Stimulated activated CD4-positive, alpha-beta T cell treated with anti-CD3 and anti-CD28 coated beads, Interleukin-4, amount 100 ng/mL, for 4 hours (primary cell): ENCODE measurements around the gene NCOA3.
"Not testable (repeated sequence)": the region's sequence is repeated elsewhere in the genome, so short reads cannot be mapped to it uniquely, and the experiment has no call there.

Source experiments
- DNase-seq, 2 experiments: peaks; one replicate each; pipeline ENCODE4 v3.0.0-alpha.2; 2020

NCOA3 gene

DNA sequence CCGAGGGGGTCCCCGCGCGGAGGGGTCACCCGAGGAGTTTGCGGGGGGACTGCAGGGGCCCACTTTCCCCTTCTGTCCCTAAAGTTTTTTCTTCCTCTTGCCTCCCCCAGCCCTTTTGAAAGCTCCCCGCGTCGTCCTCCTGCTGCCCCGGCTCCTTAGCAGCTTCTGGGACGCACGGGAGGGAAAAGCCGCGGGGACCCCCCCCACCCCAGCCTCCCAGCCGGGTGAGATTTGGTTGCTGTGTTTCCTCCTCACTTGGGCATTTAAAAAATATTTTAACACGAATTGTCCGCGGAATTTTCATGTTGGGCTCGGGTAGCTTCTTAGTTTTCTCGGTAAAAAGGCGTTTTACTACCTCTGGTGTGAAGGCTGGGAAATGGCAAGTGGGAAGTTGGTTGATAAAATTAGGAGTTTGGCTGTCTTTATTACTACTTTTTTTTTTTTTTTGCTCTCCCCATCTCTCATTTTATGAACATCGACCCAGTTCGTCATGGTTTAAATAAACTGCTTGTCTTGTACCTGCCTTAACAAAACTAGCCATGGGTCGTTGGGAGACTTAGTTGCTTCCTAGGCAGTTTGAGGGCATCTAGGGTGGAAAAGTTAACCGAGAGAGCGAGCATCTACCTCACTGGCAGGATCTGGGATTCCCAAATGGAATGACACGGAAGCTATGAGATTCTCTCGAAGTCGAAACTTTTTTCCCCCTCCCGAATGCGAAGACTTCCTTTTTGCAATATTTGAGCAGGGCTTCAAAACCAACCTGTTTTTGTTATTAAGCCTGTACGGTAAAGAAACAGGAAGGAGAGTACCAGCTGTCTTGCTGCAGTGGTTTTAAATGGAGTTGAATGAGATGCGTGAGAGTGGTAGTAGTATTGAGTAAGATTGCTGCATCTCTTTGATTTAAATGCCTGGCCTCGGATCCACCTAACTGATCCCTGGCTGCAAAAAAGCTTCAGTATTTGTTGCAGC, 868 bp downstream of the NCOA3 start:
- DNase-seq, result peak in 1 of 2 experiments; percentile 22

DNA sequence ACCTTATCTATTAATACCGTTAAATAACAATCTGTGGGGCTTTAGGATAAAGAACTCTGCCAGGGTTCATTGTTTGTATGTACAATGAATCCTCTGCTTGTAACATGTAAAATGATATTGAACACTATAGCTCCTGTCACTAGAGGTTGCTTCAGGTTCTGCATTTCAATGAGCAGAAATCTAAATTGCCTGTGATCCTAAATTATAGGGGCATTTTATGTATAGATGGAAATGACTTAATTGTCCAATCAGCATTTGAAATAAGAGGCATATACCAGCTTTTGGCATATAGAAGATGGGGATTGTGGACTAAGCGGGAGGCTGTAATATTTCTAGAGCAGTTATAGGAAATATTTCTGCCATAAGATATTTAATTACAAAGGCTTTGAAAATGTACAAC, 2.0 kb downstream of the NCOA3 start:
- no peak for DNase-seq

DNA sequence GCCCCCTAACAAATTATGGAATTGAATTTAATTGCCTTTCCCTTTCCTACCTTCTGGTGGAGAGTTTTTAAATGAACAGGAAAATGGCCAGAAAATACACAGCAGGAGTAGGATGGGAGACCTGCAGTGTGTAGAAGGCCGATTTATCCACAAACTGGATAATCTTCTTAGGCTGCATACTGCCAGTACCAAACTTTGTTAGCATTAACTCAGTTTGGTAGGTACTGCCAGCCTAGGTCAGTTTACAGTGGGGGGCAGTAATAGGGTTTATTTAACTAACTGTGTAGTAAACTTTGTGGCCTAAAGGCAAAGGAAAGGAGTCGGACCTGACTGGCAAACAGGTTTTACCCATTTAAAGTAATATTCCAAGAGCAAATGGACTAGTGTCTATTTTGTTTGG, 4.6 kb downstream of the NCOA3 start:
- DNase-seq, result no peak

DNA sequence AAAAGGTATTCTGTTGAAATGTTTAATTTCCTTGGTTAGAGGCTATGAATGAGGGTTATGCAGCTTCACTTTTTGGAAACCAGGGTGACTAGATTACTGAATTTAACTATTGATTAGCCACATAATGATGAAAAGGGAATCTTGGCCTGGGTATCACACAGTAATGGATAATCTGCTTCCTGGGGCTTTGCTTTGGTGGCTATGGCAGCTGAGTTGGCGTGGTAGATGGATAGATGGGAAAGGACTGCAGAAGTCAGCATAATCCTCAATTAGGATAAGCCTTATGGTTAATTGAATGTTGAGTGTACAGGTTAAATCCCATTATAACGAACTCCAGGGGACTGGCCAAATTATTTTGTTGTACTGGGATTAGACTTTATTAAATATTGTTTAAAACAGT, 5.2 kb downstream of the NCOA3 start:
- no peak for DNase-seq

DNA sequence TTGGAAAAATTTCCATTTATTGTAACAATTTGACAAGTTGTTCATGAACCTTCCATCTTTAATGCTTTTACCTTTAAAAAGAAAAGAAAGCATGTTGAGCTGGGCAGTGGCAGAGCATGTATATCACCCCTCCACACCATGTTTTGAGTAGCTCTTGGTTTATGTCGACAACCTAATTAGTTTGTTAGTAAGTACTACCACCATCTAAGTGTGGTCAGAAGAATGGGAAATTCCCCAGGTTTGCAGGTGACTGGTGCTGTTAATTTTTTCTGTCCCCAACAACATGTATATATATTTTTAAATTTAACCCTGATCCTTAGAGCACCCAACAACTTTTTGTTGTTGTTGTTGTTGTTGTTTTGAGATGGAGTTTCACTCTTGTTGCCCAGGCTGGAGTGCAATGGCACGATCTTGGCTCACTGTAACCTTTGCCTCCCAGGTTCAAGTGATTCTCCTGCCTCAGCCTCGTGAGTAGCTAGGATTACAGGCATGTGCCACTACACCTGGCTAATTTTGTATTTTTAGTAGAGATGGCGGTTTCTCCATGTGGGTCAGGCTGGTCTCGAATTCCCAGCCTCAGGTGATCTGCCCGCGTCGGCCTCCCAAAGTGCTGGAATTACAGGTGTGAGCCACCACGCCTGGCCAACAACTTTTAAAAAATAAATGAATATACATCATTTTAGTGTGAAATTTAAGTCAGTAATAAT, 5.7 kb downstream of the NCOA3 start:
- not testable (repeated sequence) for DNase-seq

DNA sequence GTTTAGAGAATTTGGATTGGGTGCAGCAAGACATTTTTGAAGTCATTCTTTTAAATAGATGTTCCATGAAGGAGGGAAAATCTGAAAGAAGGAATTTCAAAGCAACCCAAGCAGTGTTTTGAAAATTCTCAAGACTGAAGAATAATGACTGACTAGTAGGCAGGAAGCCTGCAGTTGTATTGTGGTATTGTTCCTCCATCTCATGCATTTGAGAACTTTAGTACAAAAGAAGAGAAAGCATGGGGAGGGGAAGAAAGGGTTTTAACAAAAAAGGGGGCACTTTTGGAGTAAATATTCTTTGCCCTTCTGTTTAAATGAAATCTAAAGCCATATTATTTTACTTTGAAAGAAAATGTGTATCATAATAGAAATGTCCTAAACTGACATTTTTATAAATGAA, 6.6 kb downstream of the NCOA3 start:
- DNase-seq, result no peak

DNA sequence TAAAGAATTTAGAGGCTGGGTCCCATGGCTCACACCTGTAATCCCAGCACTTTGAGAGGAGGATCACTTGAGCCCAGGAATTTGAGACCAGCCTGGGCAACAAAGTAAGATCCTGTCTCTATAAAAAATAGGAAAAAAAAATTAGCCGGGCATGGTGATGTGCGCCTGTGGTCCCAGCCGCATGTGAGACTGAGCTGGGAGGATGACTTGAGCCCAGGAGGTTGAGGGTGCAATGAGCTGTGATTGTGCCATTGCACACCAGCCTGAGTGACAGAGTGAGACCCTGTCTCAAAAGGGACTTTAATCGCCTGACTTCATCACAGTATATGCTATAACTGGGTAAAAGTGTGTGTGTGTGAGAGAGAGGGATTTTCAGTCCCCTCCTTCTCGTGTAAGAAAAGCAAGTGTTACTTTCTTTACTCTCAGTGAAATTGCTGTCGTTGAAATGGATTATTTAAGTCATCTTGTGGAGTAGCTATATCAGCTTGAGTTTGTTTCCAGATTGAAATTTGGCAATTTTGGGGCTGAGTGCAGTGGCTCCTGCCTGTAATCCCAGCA, 7.5 kb downstream of the NCOA3 start:
- no peak for DNase-seq

DNA sequence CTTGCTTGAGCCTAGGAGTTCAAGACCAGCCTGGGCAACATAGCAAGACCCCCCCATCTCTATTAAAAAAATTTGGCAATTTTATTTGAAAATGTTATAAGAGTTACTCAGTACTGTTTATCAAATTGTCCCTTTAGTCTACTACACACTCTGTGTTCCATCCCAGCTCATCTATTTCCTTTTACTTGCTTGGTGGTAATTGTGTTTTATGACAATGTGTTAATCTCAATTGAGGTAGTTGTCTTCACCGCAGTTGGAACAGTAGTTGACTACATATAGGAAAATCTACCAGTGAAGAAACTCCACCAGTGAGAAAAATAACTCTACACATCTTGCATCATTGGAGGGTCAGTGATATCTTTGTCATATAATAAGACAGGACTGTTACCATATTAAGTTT, 8.0 kb downstream of the NCOA3 start:
- no peak for DNase-seq

DNA sequence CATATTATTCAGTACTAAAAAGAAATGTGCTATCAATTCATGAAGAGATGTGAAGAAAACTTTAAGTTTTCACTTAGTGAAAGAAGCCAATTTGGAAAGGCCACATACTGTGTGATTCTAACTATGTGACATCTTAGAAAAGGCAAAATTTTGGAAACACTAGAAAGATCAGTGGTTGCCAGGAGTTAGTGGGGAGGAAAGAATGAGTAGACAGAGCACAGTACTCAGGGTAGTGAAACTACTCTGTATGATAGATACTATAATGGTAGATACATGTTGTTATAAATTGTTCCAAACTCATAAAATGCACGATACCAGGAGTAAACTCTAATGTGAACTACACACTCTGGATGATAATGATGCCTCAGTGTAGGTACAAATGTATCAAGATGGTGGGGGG, 14.2 kb downstream of the NCOA3 start:
- DNase-seq, result no peak

DNA sequence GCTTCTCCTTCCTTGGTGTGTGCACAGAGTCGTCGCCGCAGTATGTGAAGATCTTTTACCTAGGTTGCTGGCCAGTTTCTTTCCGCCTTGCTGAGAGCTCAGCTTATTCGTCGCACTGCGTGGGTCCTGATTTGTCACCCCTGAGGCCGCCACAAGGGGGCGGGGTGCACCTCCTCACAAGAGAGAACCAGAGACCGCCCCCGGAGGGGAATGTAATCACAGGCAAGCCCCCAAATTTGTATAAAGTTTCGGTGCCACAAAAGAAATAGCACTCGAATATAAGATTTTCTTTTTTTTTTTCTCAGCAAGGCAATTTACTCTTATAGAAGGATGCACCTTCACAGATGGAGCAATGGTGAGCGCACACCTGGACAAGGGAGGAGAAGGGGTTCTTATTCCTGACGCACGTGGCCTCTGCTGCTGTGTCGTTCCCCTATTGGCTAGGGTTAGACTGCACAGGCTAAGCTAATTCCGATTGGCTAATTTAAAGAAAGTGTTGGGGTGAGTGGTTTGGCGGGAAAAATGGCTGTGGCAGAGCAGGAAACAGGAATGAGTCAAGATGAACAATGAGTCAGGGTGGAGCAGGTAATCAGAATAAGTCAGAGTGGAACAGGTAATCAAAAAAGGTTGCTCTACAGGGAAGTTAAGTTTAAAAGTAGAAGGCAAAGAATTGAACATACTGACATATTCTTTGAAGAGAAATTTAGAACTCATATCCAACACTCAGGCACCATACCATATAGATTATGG, 19.5 kb downstream of the NCOA3 start:
- no peak for DNase-seq

DNA sequence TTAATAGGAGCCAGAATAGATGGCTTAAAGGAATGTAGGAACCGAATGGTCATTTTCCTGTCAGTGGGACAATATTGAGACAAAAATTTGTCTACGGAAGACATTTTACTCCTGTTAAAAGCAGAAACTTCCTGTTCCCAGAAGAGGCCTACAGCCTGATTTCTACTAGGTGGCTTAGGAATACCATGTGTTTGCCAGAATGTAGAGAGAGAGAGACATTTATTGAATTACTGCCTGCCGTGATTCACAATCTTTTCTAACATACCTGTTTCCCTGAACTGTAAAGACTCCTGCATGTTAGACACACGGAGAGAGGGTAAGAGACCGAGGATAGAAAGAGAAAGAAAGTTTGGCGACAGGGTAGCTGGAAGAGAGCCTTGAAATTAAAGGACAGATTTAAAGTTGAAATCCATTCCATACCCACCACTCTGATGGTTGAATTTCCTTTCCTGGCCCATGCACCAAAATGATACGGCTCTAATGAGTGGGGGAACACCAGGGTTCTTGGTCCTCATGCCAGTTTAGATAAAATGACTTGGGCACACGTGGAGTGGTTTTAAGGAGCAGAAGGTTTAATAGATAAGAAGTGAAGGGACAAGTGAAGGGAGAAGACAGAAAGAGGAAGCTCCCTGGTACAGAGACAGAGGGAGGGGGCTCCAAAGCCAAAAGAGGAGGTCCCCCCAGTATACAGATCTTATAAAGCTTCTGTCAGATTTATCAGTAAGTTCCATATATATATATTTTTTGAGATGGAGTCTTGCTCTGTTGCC, 22.5 kb downstream of the NCOA3 start:
- no peak for DNase-seq

DNA sequence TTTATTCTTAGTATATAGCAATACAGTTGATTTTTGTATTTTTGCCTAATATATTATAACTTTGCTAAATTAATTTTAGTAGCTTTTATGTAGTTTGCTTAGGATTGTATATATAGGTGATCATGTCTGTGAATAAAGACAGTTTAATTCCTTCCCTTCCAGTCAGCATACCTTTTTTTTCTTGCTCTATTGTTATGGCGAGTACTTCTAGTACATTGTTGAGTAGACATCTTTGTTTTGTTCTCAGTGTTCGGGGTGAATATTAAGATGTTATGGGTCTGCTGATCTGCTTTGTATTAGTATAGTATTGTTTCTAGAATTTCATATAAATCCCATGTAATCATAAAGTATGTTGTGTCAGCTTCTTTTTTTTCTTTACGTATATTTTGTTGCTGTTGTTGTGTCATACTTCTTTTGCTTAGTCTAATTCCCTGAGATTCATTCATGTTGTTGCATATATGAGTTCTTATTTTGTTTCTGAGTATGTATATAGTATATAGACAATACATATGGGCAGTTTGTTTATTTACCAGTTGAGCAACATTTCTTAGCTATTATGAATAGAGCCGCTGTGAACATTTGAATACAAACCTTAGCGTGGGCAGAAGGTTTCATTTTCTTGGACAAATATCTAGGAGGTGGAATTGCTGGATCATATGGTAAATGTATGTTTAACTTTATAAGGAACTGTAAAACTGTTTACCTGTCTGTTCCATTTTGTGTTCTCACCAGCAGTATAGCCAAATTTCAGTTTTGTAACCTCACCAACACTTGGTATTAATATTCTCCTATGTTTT, 25.5 kb downstream of the NCOA3 start:
- DNase-seq, result no peak

DNA sequence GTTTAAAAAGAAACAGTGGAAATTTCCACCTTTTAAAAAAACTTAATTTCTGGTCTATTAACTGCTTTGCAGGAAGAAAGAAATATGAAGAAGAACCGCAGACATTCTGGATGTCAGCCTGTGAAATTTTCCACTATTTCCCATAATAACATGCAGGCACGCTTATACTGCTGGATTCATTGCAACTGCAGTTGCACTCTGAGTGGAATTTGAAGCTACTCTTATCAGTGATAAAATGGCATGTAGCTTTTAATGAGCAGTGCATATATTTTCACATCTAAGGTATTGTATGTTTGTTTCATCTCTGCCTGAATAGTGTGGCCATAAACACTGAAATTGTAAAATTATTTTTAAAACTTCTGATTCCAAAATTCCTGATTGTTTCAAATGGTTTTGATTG, 28.2 kb downstream of the NCOA3 start:
- DNase-seq, result no peak

DNA sequence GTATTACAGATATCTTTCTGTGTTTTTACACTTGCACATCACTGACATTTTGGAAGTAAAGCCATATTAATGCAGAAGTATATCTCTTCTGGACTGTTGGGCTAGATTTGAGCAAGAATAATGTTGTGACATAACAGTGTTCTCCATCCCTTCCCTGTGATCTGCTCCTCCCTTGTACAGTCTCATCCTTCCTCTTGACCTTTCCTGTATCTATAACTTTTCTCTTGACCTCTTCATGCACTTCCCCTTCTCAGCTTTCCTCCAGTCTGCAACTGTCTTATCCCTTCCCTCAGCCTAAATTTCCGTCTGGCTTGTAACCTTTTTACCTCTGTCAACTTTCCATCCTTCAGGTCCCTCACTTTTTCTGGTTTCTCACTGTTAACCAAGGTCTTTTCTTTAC, 29.8 kb downstream of the NCOA3 start:
- DNase-seq, result no peak

DNA sequence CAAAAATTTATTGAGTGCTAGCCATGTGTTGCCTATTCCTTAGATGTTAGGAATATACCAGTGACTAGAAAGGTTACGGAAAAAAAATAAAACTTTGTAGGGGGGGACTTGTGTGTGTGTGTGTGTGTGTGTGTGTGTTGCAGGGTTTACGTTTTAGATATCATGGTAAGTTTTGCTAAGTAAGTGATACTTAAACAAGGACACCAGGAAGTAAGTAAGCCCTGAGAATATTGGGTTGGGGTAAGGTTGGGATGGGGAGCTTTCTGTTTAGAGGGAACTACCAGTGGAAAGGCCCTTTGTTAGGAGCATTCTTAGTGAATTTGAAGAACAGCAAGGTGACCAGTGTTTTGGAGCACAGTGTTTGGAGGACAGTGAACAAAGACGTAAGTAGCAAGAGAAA, 30.3 kb downstream of the NCOA3 start:
- DNase-seq, result no peak

DNA sequence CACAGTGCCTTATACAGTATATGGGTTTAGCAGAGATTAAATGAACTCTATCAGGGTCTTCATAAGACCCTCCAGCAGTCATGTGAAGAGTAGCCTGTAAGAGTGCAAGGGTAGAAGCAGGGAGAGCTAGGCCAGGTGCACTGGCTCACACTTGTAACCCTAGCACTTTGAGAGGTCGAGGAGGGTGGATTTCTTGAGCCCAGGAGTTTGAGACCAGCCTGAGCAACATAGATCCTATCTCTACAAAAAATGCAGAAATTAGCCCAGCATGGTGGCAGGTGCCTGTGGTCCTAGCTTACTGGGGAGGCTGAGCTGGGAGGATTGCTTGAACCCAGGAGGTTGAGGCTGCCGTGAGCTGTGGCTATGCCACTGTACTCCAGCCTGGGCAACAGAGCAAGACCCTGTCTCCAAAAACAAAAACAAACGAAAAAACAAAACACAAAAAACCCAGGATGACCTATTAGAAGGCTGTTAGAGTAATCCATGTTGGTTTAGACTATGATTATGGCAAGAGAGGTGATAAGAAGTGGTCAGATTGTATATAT, 31.9 kb downstream of the NCOA3 start:
- no peak for DNase-seq

DNA sequence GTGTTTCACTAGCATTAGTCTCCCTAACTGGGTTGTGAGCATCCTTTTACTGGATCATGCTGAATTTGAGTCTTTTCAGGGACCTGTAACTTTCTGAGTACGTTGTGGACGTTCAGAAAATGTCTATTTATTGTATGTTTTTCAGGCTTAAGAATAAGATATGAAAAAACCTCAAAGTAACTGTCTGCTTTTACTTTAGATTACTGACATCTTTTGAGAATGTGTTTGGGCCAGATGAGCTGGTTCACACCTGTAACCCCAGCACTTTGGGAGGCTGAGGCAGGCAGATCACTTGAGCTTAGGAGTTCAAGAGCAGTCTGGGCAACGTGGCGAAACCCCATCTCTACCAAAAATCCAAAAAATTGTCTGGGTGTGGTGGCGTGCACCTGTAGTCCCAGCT, 32.7 kb downstream of the NCOA3 start:
- no peak for DNase-seq

DNA sequence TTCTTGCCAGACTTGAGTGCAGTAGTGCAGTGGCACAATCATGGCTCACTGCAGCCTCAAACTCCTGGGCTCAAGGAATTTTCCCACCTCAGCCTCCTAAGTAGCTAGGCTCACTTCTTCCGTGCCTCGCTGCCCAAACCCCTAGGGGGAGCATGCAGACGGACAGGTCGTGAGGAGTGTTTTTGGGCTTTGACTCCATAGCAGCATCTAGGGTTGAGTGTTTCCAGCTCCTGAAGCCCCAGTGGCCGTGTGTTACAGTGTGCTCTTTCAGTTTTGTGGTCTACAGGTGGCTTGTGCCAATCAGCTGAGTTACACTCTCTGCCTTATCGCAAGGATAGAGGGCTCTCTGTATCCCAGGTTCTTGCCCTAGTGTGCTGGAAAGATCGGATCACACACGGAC, 33.4 kb downstream of the NCOA3 start:
- DNase-seq, result no peak

DNA sequence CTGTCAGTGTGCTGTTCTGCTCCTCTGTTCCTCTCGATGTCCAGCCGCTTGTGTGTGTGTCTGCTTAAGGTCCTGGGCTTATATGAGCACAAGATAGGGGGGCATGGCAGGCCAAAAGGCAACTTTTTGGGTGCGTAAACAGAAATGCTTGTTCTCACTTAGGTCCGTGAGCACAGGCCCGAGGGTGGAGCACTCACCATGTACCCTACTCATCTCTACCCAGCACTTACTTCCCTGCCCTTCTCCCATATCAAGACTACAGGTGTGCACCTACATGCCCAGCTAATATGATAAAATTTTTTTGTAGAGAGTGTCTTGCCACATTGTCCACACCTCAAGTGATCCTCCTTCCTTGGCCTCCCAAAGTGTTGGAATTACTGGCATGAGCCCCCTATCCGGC, 34.3 kb downstream of the NCOA3 start:
- no peak for DNase-seq

DNA sequence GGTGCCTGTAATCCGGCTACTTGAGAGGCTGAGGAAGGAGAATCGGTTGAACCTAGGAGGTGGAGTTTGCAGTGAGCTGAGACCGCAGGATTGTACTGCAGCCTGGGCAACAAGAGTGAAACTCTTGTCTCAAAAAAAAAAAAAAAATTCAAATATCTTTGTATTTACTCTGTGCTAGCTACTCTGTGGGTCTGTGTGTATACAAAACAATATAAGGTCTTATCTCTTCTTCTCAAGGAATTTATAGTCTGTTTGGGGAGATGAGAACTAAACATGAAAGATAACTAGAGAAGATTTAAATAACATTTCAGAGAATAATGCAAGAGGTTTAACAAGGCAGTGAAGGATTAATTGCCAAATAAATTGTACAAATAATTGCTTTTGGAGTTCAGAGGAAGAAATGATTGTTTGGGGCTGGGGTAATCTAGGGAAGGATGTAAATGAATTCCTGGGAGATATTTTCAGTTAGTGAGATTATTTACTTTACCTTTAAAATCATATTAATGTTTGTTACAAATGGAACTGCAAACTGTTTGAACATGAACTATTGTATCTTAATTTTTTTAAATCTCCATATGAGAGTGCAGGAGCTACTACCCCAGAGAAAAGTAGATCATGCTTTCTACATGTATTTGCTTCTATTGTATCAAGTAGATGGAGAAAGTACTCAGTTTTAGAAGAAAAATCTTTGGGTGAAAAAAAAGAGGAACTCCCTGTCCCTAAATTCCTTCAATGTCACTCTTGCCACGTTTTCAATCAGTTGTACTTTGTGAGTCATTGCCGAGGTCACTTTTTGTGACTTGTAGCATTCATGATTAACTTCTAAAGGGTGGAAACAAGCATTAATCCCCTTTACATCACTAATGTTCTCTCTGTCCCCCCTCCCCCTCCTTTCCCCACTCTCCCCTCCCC, 39.0 kb downstream of the NCOA3 start:
- DNase-seq, result peak in 1 of 2 experiments; percentile 23
